ENCODE measurements around the gene CABCOCO1. TPM values are rescaled to one million over a fixed set of nuclear protein-coding genes. Genes with fewer than 3 reads are reported as not detected.
A peak's percentile ranks its signal among the peaks of the same experiment; 100 is the strongest.

Gene CABCOCO1
- polyA plus RNA-seq, 1 donor (not counting 4 experiments of a cell fraction or from before 2014, with no cell fraction given), result 0.17 TPM

DNA sequence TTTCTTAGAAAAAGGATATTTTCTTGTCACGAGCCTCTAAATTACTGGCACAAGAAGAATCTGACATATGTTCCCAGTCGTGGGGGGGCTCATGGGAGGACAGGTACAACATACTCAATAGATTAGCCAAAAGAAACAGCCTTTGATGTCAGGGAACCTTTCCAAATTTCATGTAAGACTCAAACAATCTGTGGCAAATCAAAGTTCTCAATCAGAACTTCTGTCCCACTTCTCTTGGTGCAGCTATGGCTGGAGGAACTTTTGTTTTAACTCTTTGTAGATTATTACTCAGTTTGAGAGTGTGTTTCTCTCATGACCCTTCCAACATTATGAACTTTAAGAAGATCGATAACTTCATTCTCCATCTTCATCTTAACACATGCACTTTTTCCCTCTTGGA lies 124.4 kb downstream of the CABCOCO1 start:
- H3K27me3 ChIP-seq (ENCODE audit: control insufficient read depth, extremely low read depth, insufficient read depth, low read length), result no peaks in the 10 kb centered on the region
- DNase-seq (ENCODE audit: low read depth, low spot score) (no peak), FAIRE-seq (peak; percentile 41)
- H3K4me3 ChIP-seq (ENCODE audit: control insufficient read depth in 2 of 3, extremely low read depth in 1 of 3, insufficient read depth in 2 of 3, low read depth in 1 of 3, low read length in 3 of 3), result no peak overlapping the region
- no peaks in the 10 kb centered on the region for H4K20me1 ChIP-seq (ENCODE audit: control insufficient read depth, extremely low read depth, insufficient read depth, low read length)
- no peaks in the 10 kb centered on the region for H3K9me3 ChIP-seq (ENCODE audit: control insufficient read depth, low read depth, low read length)
- no peak overlapping the region for H2AFZ ChIP-seq (ENCODE audit: control insufficient read depth, low read length)
- peak overlapping the region; percentile 55 for H3K4me2 ChIP-seq (ENCODE audit: control insufficient read depth, extremely low read depth, insufficient read depth, low read depth, low read length)
- no peaks in the 10 kb centered on the region for H3K79me2 ChIP-seq (ENCODE audit: control insufficient read depth, insufficient read depth, low read length)
- H3K4me1 ChIP-seq (ENCODE audit: control insufficient read depth, extremely low read depth, insufficient read depth, low read length), result peaks cover 26% of the 10 kb centered on the region
- H3K9me1 ChIP-seq (ENCODE audit: control insufficient read depth, extremely low read depth, insufficient read depth, low read length), result no peaks in the 10 kb centered on the region
- dilution Hi-C loops (cut with MboI; ENCODE audit: extremely low pct_ligation_motif_present, low sequenced_read_pairs), result no loop called here
- H3K36me3 ChIP-seq (ENCODE audit: control insufficient read depth in 2 of 2, extremely low read depth in 1 of 2, insufficient read depth in 2 of 2, low read length in 2 of 2), result no peaks in the 10 kb centered on the region
- no peak overlapping the region for H3K9ac ChIP-seq (ENCODE audit: control insufficient read depth, extremely low read depth, insufficient read depth, low read length)
- TF ChIP-seq EZH2 (IDR thresholded peaks at IDR 0.05; ENCODE audit: low read length), result no peak
- TF ChIP-seq, protein P1, sequence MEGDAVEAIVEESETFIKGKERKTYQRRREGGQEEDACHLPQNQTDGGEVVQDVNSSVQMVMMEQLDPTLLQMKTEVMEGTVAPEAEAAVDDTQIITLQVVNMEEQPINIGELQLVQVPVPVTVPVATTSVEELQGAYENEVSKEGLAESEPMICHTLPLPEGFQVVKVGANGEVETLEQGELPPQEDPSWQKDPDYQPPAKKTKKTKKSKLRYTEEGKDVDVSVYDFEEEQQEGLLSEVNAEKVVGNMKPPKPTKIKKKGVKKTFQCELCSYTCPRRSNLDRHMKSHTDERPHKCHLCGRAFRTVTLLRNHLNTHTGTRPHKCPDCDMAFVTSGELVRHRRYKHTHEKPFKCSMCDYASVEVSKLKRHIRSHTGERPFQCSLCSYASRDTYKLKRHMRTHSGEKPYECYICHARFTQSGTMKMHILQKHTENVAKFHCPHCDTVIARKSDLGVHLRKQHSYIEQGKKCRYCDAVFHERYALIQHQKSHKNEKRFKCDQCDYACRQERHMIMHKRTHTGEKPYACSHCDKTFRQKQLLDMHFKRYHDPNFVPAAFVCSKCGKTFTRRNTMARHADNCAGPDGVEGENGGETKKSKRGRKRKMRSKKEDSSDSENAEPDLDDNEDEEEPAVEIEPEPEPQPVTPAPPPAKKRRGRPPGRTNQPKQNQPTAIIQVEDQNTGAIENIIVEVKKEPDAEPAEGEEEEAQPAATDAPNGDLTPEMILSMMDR (optimal IDR thresholded peaks at IDR 0.05 in 1 of 3, IDR thresholded peaks at IDR 0.05 in 1 of 3, conservative IDR thresholded peaks at IDR 0.05 in 1 of 3; ENCODE audit: extremely low read depth in 1 of 3, insufficient read depth in 2 of 3, low read length in 3 of 3), result no peak
- peak overlapping the region; percentile 7 for H3K27ac ChIP-seq (ENCODE audit: control insufficient read depth, insufficient read depth, low read length)

DNA sequence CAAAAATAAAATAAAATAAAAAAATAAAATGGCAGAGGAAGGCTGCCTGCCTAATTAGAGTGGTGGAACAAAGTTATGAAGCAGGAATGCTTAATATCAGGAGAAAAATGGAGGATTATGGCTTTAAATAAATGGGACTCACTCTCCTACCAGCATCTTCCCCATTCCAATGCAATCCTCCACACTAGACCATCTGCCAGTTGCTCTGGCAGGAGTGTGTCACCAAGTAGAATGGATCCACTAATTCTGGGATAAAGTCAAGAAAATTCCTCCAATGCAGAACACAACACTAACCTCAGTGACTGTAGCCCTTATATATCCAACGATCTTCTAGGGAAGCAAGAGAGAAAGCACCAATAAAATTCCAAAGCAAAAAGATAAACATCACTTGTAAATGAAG lies 126.3 kb downstream of the CABCOCO1 start:
- no peak overlapping the region for H3K27ac ChIP-seq (ENCODE audit: control insufficient read depth, insufficient read depth, low read length)
- H3K4me2 ChIP-seq (ENCODE audit: control insufficient read depth, extremely low read depth, insufficient read depth, low read depth, low read length), result no peak overlapping the region
- H3K79me2 ChIP-seq (ENCODE audit: control insufficient read depth, insufficient read depth, low read length), result no peaks in the 10 kb centered on the region
- no peak overlapping the region for H3K9ac ChIP-seq (ENCODE audit: control insufficient read depth, extremely low read depth, insufficient read depth, low read length)
- no peaks in the 10 kb centered on the region for H3K27me3 ChIP-seq (ENCODE audit: control insufficient read depth, extremely low read depth, insufficient read depth, low read length)
- FAIRE-seq (no peak), DNase-seq (ENCODE audit: low read depth, low spot score) (no peak)
- H3K9me3 ChIP-seq (ENCODE audit: control insufficient read depth, low read depth, low read length), result no peaks in the 10 kb centered on the region
- no peak overlapping the region for H2AFZ ChIP-seq (ENCODE audit: control insufficient read depth, low read length)
- H4K20me1 ChIP-seq (ENCODE audit: control insufficient read depth, extremely low read depth, insufficient read depth, low read length), result no peaks in the 10 kb centered on the region
- dilution Hi-C loops (cut with MboI; ENCODE audit: extremely low pct_ligation_motif_present, low sequenced_read_pairs), result no loop called here
- no peaks in the 10 kb centered on the region for H3K36me3 ChIP-seq (ENCODE audit: control insufficient read depth in 2 of 2, extremely low read depth in 1 of 2, insufficient read depth in 2 of 2, low read length in 2 of 2)
- no peak for TF ChIP-seq EZH2 (IDR thresholded peaks at IDR 0.05; ENCODE audit: low read length)
- TF ChIP-seq, protein P1 (optimal IDR thresholded peaks at IDR 0.05 in 1 of 3, IDR thresholded peaks at IDR 0.05 in 1 of 3, conservative IDR thresholded peaks at IDR 0.05 in 1 of 3; ENCODE audit: extremely low read depth in 1 of 3, insufficient read depth in 2 of 3, low read length in 3 of 3), result no peak
- H3K4me3 ChIP-seq (ENCODE audit: control insufficient read depth in 2 of 3, extremely low read depth in 1 of 3, insufficient read depth in 2 of 3, low read depth in 1 of 3, low read length in 3 of 3), result no peak overlapping the region
- no peaks in the 10 kb centered on the region for H3K9me1 ChIP-seq (ENCODE audit: control insufficient read depth, extremely low read depth, insufficient read depth, low read length)
- H3K4me1 ChIP-seq (ENCODE audit: control insufficient read depth, extremely low read depth, insufficient read depth, low read length), result peaks cover 22% of the 10 kb centered on the region
